HUDEP-2 (cell line): ENCODE results near the gene HINFP.
"Not testable (repeated sequence)": the region's sequence is repeated elsewhere in the genome, so short reads cannot be mapped to it uniquely, and the experiment has no call there.

ENCODE experiments used
- DNase-seq, 76 experiments: peaks; one replicate each; lab custom pipeline; 2025; ENCODE audit not compliant: unreplicated experiment in 76 of 76; lab: John Stamatoyannopoulos, UW

The HINFP gene

GRCh38 chr11:119153049-119153818, 31.9 kb downstream of the HINFP start:
- no peak for DNase-seq

- no peak for DNase-seq
Observed at GRCh38 chr11:119154178-119154577, 32.8 kb downstream of the HINFP start.

DNA sequence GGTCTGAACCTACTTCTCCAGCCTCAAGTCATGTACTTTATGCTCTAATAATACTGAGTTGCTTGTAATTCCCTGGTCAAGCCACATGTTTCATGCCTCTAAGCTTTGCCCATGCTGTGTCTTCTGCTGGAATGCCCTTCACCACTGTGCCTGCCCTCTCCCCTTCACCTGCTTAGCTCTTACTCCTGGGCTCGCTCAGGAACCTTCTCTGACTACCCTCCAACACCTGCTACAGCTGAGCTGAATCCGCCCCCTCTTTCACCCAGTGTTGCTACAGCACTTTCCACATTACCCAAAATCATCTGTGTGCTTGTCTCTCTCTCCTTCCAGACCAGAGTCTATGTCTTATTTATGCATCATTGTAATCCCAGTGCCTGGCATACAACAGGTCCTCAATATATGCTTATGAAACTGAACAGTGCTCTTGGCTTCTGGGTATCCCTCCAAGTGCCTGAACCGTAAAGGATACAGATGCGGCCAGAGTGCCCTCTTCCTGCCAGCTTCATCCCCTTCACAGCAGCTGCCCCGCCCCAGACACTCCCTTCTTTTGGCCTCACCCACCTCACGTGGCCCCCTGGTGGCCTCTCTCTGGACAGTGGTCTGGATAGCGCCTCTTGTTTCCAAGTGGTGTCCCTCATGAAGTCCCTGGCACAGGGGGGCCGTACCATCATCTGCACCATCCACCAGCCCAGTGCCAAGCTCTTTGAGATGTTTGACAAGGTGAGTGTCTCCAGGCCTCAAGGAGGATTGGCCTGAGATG, 34.5 kb downstream of the HINFP start:
- DNase-seq, result peak in 26 of 76 experiments; percentile 4 to 47 (median 20)

GRCh38 chr11:119156496-119156895, 35.1 kb downstream of the HINFP start:
- no peak for DNase-seq

GRCh38 chr11:119157063-119157462, 35.7 kb downstream of the HINFP start:
- DNase-seq, result peak in 4 of 76 experiments; percentile 4 to 15 (median 8)

DNA sequence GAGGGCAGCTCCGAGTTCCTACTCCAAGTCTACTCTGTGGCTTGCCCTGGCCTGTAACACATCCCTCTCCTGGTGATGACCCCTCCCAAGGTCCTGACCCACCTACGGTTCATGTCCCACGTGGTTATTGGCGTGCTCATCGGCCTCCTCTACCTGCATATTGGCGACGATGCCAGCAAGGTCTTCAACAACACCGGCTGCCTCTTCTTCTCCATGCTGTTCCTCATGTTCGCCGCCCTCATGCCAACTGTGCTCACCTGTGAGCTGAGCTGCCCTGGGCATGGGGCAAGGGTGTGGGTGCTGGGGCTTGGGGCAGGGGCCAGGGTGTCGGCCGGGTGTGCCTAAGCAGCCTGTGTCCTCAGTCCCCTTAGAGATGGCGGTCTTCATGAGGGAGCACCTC, 37.1 kb downstream of the HINFP start:
- DNase-seq, result no peak

GRCh38 chr11:119160151-119160550, 38.8 kb downstream of the HINFP start:
- DNase-seq, result no peak

GRCh38 chr11:119161871-119162270, 40.5 kb downstream of the HINFP start:
- no peak for DNase-seq

DNA sequence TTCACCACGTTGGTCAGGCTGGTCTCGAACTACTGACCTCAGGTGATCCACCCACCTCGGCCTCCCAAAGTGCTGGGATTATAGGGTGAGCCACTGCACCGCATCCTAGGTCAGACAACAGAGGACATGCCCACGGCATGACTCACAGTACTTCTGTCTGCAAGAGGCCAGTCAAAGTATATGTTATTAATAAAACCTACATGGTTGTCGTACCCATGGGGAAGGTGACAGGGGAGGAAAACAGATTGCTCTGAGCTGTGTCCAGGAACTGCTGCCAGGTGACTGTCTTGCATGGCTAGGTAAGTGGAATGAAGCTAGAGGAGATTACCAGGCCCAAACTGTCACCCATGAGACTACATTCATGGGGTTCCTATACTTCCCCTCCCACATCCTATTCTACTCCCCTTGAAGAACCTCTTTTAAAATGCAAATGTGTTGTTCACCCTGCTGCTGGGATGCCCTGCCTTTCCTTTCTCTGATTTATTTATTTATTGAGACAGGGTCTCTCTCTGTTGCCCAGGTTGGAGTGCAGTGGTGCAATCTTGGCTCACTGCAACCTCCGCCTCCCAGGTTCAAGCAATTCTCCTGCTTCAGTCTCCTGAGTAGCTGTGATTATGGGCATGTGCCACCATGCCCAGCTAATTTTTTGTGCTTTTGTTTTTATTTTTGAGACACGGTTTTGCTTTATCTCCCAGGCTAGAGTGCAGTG, 45.1 kb downstream of the HINFP start:
- DNase-seq, result no peak

DNA sequence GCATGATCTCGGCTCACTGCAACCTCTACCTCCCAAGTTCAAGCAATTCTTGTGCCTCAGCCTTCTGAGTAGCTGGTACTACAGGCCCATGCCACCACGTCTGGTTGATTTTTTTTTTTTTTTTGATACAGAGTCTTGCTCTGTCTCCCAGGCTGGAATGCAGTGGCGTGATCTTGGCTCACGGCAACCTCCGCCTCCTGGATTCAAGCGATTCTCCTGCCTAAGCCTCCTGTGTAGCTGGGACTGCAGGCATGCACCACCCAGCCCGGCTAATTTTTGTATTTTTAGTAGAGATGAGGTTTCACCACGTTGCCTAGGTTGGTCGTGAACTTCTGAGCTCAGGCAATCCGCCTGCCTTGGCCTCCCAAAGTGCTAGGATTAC, 45.7 kb downstream of the HINFP start:
- DNase-seq, result not testable (repeated sequence)

DNA sequence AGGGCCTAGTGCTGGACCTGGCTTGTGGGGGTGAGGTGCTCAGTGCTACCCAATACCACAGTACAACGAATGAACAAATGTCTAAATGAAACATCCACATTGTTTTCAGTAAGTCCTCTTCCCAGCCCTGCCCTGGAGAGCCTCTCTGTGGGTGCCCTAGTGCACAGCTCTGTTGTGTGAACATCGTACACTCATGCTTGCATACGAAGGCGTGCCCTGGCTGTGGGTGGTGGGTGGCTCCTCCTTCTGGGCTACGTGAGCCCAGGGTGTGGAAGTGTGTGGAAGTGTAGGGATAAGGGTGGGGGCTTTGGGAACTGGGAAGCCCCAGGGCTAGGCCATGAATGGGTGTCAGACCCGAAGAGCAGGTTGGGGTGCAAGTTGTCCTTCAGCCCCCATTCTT, 46.6 kb downstream of the HINFP start:
- no peak for DNase-seq

- peak in 74 of 76 experiments; percentile 8 to 86 (median 70) for DNase-seq
Observed at GRCh38 chr11:119168471-119169281, 47.3 kb downstream of the HINFP start, which contains the start of gene NLRX1. Gene NLRX1, plus strand, starts transcription at chr11:119168725. Its CDS starts 2,679 bp downstream, at chr11:119171404.

DNA sequence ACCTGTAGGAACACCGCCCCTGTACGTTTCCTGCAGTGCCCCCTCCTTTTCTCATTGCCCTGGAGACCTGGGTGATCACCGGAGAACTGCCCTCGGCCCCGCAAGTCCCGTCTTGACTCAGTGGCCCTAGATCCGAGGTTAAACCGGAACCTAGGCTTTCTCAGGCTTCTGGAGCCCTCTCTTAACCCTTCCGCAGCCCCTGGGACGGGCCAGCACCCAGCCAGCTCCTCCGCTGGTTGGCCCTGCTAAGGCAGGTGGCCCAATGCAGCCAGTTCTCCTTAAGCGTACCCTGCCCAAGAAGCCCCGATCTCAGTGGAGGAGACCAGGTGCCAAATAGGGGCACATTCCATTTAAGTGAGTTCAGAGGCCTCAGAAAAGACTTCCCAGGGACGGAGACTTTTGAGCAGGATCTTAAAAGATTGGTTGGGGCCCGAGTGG, 47.9 kb downstream of the HINFP start:
- peak in 7 of 76 experiments; percentile 7 to 41 (median 27) for DNase-seq

DNA sequence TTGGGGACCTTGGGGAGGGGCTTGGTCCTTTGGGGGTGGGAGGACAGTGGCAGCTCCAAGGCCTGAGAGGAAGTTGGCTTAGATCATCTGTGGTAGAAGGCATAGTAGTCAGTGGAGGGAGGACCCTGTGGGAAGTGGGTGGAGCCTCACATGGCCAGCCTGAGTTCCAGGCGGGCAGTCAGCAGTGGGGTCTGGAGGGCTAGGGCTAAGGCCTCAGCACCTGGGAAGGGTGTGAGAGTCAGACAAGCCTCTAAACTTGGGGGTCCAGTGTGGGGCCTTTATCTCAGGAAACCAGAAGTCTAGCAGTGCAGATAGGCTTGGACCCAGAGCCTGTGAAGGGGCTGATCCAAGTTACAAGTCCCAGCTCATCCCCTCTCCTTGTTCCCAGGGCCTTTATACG, 51.1 kb downstream of the HINFP start:
- DNase-seq, result peak in 2 of 76 experiments; percentile 5 to 13

DNA sequence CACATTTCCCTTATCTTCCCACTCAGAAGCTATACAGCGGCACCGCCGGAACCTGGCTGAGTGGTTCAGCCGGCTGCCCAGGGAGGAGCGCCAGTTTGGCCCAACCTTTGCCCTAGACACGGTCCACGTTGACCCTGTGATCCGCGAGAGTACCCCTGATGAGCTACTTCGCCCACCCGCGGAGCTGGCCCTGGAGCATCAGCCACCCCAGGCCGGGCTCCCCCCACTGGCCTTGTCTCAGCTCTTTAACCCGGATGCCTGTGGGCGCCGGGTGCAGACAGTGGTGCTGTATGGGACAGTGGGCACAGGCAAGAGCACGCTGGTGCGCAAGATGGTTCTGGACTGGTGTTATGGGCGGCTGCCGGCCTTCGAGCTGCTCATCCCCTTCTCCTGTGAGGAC, 52.1 kb downstream of the HINFP start:
- DNase-seq, result no peak

GRCh38 chr11:119175493-119176077, 54.2 kb downstream of the HINFP start:
- no peak for DNase-seq

DNA sequence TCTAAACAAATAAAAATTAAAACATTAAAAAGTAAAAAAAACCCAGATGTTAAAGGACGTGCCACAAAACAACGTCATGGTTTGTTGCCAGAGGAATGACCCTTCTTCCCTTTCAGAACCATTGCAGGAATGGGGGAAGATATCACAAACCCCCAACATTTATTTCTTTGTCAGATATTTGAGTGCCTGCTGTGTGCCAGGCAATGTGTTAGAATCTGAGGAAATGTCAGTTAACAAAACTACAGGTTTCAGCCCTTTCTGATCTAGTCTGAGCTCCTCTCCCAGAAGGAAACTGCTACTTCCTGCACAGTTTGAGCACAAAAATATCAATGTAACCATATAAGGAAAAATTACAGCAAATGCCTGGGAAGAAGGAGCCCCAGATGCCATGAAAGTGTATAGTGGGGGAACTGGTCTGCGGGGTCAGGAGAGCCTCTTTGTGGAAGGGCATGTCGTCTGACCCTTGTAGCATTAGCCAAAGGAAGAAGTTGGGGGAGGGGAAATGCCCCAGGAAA, 56.8 kb downstream of the HINFP start:
- DNase-seq, result no peak

- DNase-seq, result no peak
Observed at GRCh38 chr11:119179342-119179741, 58.0 kb downstream of the HINFP start.

DNA sequence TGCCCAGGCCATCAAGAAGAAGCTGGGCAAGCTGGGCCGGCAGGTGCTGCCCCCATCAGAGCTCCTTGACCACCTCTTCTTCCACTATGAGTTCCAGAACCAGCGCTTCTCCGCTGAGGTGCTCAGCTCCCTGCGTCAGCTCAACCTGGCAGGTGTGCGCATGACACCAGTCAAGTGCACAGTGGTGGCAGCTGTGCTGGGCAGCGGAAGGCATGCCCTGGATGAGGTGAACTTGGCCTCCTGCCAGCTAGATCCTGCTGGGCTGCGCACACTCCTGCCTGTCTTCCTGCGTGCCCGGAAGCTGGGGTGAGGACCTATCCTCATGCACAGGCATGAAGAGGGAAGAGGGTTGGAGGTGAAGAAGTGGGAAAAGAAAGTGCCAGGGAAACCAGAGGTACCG, 58.6 kb downstream of the HINFP start:
- DNase-seq, result no peak
